ENCODE measurements around the gene SEMA3D.

SEMA3D gene

DNA sequence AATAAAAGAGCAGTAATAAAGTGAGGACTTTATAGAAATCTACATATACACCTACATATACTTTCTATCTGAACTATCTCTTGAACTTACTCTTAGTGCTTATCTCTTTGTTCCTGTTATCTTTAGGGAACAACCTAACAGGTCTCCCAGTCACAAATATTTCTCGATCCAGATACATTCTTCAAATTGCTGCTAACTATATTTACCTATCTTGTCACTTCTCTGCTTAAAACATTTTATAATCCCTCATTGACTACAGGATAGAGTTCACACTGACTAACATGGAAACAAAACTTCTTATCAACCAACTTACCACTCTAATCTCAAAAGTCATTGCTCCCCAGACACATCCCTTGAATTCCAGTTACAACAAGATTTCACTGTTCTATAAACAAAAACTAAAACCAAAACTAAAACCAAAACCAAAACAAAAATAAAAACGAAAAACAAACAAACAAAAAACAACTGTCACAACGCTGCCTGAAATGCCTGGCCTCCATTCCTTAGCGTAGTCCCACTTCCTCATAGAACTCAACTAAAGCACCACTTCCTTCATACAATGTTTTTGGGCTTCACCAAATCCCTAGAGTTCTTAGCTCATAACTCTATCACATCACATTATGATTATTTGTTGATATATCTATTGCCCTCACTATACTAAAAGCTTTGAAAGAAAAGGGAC lies 134.7 kb downstream of the SEMA3D start:
- no peak for DNase-seq (ENCODE audit: low read depth, low spot score)
- Histone ChIP-seq H3K9me3 (ENCODE audit: insufficient read depth, low read length) (no peaks in the 10 kb centered on the region), H3K4me1 (ENCODE audit: insufficient read depth, insufficient read length) (no peaks in the 10 kb centered on the region), H3K4me3 (ENCODE audit: insufficient read length, low read depth) (no peak overlapping the region), H3K9ac (ENCODE audit: insufficient read length, low read depth) (no peak overlapping the region), H3K27me3 (ENCODE audit: insufficient read depth, insufficient read length) (no peaks in the 10 kb centered on the region), H3K36me3 (ENCODE audit: insufficient read depth, insufficient read length, low read length) (no peaks in the 10 kb centered on the region)
- TF ChIP-seq SUZ12 (IDR thresholded peaks at IDR 0.05; ENCODE audit: extremely low read depth, insufficient read depth, insufficient read length), result no peak
- TF ChIP-seq ZNF274 (IDR thresholded peaks at IDR 0.05; ENCODE audit: low read depth, low read length), result no peak
- no peak for TF ChIP-seq YY1 (IDR thresholded peaks at IDR 0.05; ENCODE audit: insufficient read depth, insufficient read length)

GRCh38 chr7:85046534-85046933 lies 140.3 kb downstream of the SEMA3D start:
- no peaks in the 10 kb centered on the region for H3K4me1 ChIP-seq (ENCODE audit: insufficient read depth, insufficient read length)
- TF ChIP-seq SUZ12 (IDR thresholded peaks at IDR 0.05; ENCODE audit: extremely low read depth, insufficient read depth, insufficient read length) (no peak), ZNF274 (IDR thresholded peaks at IDR 0.05; ENCODE audit: low read depth, low read length) (no peak), YY1 (IDR thresholded peaks at IDR 0.05; ENCODE audit: insufficient read depth, insufficient read length) (no peak)
- no peaks in the 10 kb centered on the region for H3K36me3 ChIP-seq (ENCODE audit: insufficient read depth, insufficient read length, low read length)
- H3K9ac ChIP-seq (ENCODE audit: insufficient read length, low read depth), result no peak overlapping the region
- H3K27me3 ChIP-seq (ENCODE audit: insufficient read depth, insufficient read length), result no peaks in the 10 kb centered on the region
- H3K4me3 ChIP-seq (ENCODE audit: insufficient read length, low read depth), result no peak overlapping the region
- no peaks in the 10 kb centered on the region for H3K9me3 ChIP-seq (ENCODE audit: insufficient read depth, low read length)
- no peak for DNase-seq (ENCODE audit: low read depth, low spot score)

- no peak overlapping the region for H3K4me3 ChIP-seq (ENCODE audit: insufficient read length, low read depth)
- no peaks in the 10 kb centered on the region for H3K9me3 ChIP-seq (ENCODE audit: insufficient read depth, low read length)
- no peak for TF ChIP-seq YY1 (IDR thresholded peaks at IDR 0.05; ENCODE audit: insufficient read depth, insufficient read length)
- TF ChIP-seq ZNF274 (IDR thresholded peaks at IDR 0.05; ENCODE audit: low read depth, low read length), result no peak
- no peak for TF ChIP-seq SUZ12 (IDR thresholded peaks at IDR 0.05; ENCODE audit: extremely low read depth, insufficient read depth, insufficient read length)
- DNase-seq (ENCODE audit: low read depth, low spot score), result peak; percentile 65
- H3K27me3 ChIP-seq (ENCODE audit: insufficient read depth, insufficient read length), result no peaks in the 10 kb centered on the region
- no peaks in the 10 kb centered on the region for H3K4me1 ChIP-seq (ENCODE audit: insufficient read depth, insufficient read length)
- H3K36me3 ChIP-seq (ENCODE audit: insufficient read depth, insufficient read length, low read length), result no peaks in the 10 kb centered on the region
- H3K9ac ChIP-seq (ENCODE audit: insufficient read length, low read depth), result no peak overlapping the region
Measured at GRCh38 chr7:85041605-85042216, 145.1 kb downstream of the SEMA3D start.

DNA sequence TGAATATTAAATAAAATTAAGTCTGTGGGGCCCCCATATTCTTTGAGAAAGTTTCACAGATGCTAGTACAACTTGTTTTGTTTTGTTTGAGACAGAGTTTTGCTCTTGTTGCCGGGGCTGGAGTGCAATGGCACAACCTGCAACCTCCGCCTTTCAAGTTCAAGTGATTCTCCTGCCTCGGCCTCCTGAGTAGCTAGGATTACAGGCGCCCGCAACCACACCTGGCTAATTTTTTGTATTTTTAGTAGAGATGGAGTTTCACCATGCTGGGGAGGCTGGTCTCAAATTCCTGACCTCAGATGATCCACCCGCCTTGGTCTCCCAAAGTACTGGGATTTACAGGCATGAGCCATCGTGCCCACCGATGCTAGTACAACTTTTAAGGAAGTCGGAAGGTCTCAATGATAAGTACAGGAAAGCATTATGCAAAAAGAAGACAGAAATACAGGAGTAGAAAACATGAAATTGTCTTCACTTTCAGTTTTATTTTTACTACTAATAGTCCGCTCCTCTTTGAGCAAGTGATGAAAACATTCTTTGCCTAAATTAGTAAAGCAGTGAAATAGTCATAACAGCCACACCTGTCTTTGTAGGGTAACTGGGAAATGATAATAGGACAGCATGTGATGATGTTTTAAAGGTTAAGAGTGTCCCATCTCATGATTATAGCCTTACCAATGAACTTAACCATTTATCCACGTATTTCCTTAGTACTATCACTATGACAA lies 147.5 kb downstream of the SEMA3D start:
- no peak for DNase-seq (ENCODE audit: low read depth, low spot score)
- H3K36me3 ChIP-seq (ENCODE audit: insufficient read depth, insufficient read length, low read length), result no peaks in the 10 kb centered on the region
- no peaks in the 10 kb centered on the region for H3K4me1 ChIP-seq (ENCODE audit: insufficient read depth, insufficient read length)
- no peak overlapping the region for H3K4me3 ChIP-seq (ENCODE audit: insufficient read length, low read depth)
- H3K27me3 ChIP-seq (ENCODE audit: insufficient read depth, insufficient read length), result no peaks in the 10 kb centered on the region
- no peak for TF ChIP-seq YY1 (IDR thresholded peaks at IDR 0.05; ENCODE audit: insufficient read depth, insufficient read length)
- TF ChIP-seq SUZ12 (IDR thresholded peaks at IDR 0.05; ENCODE audit: extremely low read depth, insufficient read depth, insufficient read length), result no peak
- TF ChIP-seq ZNF274 (IDR thresholded peaks at IDR 0.05; ENCODE audit: low read depth, low read length), result no peak
- H3K9me3 ChIP-seq (ENCODE audit: insufficient read depth, low read length), result no peaks in the 10 kb centered on the region
- no peak overlapping the region for H3K9ac ChIP-seq (ENCODE audit: insufficient read length, low read depth)

DNA sequence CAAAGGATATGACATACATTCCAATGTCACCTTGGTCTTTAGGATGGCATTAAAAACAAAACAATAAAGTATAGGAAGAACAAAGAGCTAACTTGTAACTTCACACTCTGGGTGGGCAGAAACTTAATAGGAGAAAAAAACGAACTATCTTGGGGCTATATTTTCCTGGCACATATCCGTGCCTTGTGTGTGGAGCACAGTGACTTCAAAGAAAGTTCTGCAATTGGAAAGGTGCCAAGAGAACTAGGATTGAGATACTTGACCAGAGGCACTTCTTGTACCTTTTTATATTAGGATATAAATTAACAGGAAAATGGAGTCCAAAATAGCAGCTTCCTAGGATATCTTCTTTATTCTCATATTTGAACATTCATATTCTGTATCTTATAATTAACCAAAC lies 148.4 kb downstream of the SEMA3D start:
- H3K9me3 ChIP-seq (ENCODE audit: insufficient read depth, low read length), result no peaks in the 10 kb centered on the region
- H3K9ac ChIP-seq (ENCODE audit: insufficient read length, low read depth), result no peak overlapping the region
- no peaks in the 10 kb centered on the region for H3K36me3 ChIP-seq (ENCODE audit: insufficient read depth, insufficient read length, low read length)
- DNase-seq (ENCODE audit: low read depth, low spot score), result no peak
- H3K27me3 ChIP-seq (ENCODE audit: insufficient read depth, insufficient read length), result no peaks in the 10 kb centered on the region
- no peak overlapping the region for H3K4me3 ChIP-seq (ENCODE audit: insufficient read length, low read depth)
- TF ChIP-seq ZNF274 (IDR thresholded peaks at IDR 0.05; ENCODE audit: low read depth, low read length), result no peak
- TF ChIP-seq YY1 (IDR thresholded peaks at IDR 0.05; ENCODE audit: insufficient read depth, insufficient read length), result no peak
- TF ChIP-seq SUZ12 (IDR thresholded peaks at IDR 0.05; ENCODE audit: extremely low read depth, insufficient read depth, insufficient read length), result no peak
- H3K4me1 ChIP-seq (ENCODE audit: insufficient read depth, insufficient read length), result no peaks in the 10 kb centered on the region

GRCh38 chr7:85033263-85033662 lies 153.6 kb downstream of the SEMA3D start:
- TF ChIP-seq YY1 (IDR thresholded peaks at IDR 0.05; ENCODE audit: insufficient read depth, insufficient read length), result no peak
- no peak for TF ChIP-seq ZNF274 (IDR thresholded peaks at IDR 0.05; ENCODE audit: low read depth, low read length)
- no peak for TF ChIP-seq SUZ12 (IDR thresholded peaks at IDR 0.05; ENCODE audit: extremely low read depth, insufficient read depth, insufficient read length)
- DNase-seq (ENCODE audit: low read depth, low spot score), result no peak
- Histone ChIP-seq H3K9me3 (ENCODE audit: insufficient read depth, low read length) (no peaks in the 10 kb centered on the region), H3K9ac (ENCODE audit: insufficient read length, low read depth) (no peak overlapping the region), H3K4me3 (ENCODE audit: insufficient read length, low read depth) (no peak overlapping the region), H3K36me3 (ENCODE audit: insufficient read depth, insufficient read length, low read length) (no peaks in the 10 kb centered on the region), H3K27me3 (ENCODE audit: insufficient read depth, insufficient read length) (no peaks in the 10 kb centered on the region), H3K4me1 (ENCODE audit: insufficient read depth, insufficient read length) (no peaks in the 10 kb centered on the region)

GRCh38 chr7:85031475-85031874 lies 155.4 kb downstream of the SEMA3D start:
- no peak for DNase-seq (ENCODE audit: low read depth, low spot score)
- TF ChIP-seq YY1 (IDR thresholded peaks at IDR 0.05; ENCODE audit: insufficient read depth, insufficient read length) (no peak), SUZ12 (IDR thresholded peaks at IDR 0.05; ENCODE audit: extremely low read depth, insufficient read depth, insufficient read length) (no peak), ZNF274 (IDR thresholded peaks at IDR 0.05; ENCODE audit: low read depth, low read length) (no peak)
- Histone ChIP-seq H3K4me1 (ENCODE audit: insufficient read depth, insufficient read length) (no peaks in the 10 kb centered on the region), H3K9ac (ENCODE audit: insufficient read length, low read depth) (no peak overlapping the region), H3K27me3 (ENCODE audit: insufficient read depth, insufficient read length) (no peaks in the 10 kb centered on the region), H3K9me3 (ENCODE audit: insufficient read depth, low read length) (no peaks in the 10 kb centered on the region), H3K4me3 (ENCODE audit: insufficient read length, low read depth) (no peak overlapping the region), H3K36me3 (ENCODE audit: insufficient read depth, insufficient read length, low read length) (no peaks in the 10 kb centered on the region)
